Neuronal stem cell (in vitro differentiated cells): ENCODE results near the gene GTSE1.

Experiments
- DNase-seq: peaks from one replicate; pipeline ENCODE4 v3.0.0-alpha.2; 2013; ENCODE audit warnings: low spot score
- H2AFZ ChIP-seq: one replicate; pipeline ENCODE4 v1.6.1; 2013; ENCODE audit warnings: mild to moderate bottlenecking, low read length, inconsistent platforms
- H2AK5ac ChIP-seq: 2 replicates; pipeline ENCODE4 v1.6.1; 2013; ENCODE audit warnings: low read depth, mild to moderate bottlenecking, inconsistent platforms, low read length, moderate library complexity, mixed read lengths
- H2BK120ac ChIP-seq: 2 replicates; pipeline ENCODE4 v1.6.1; 2013; ENCODE audit warnings: low read depth, mild to moderate bottlenecking, inconsistent platforms, low read length, moderate library complexity, mixed read lengths
- H2BK12ac ChIP-seq: one replicate; pipeline ENCODE4 v1.6.1; 2013; ENCODE audit warnings: low read length, inconsistent platforms
- H2BK15ac ChIP-seq: 2 replicates; pipeline ENCODE4 v1.6.1; 2013; ENCODE audit warnings: mild to moderate bottlenecking, low read length, inconsistent platforms, mixed read lengths
- H2BK5ac ChIP-seq: one replicate; pipeline ENCODE4 v1.6.1; 2013; ENCODE audit warnings: inconsistent platforms, mild to moderate bottlenecking, low read length, moderate library complexity
- H3K14ac ChIP-seq: one replicate; pipeline ENCODE4 v1.6.1; 2013; ENCODE audit warnings: low read length, inconsistent platforms
- H3K18ac ChIP-seq: 2 replicates; pipeline ENCODE4 v1.6.1; 2013; ENCODE audit warnings: low read length, inconsistent platforms
- H3K23ac ChIP-seq: 2 replicates; pipeline ENCODE4 v1.6.1; 2013; ENCODE audit warnings: low read depth, mild to moderate bottlenecking, mixed read lengths, low read length, inconsistent platforms; ENCODE audit not compliant: poor library complexity
- H3K27ac ChIP-seq: replicated peaks from 3 replicates; pipeline ENCODE4 v1.5.1; 2013; ENCODE audit warnings: low read length, inconsistent platforms
- H3K27me3 ChIP-seq, 3 experiments: 2 replicates each; pipeline ENCODE4 v1.6.1; 2013; ENCODE audit warnings: low read length in 3 of 3, mild to moderate bottlenecking in 2 of 3, inconsistent platforms in 1 of 3, low read depth in 1 of 3, mixed read lengths in 1 of 3, moderate library complexity in 1 of 3; ENCODE audit not compliant: control insufficient read depth in 3 of 3, insufficient read depth in 3 of 3
- H3K36me3 ChIP-seq, 2 donors: replicated peaks in 1 of 2; 2 replicates each; pipeline ENCODE4 v1.6.1; 2013; ENCODE audit warnings: low read length in 2 of 2; ENCODE audit not compliant: control insufficient read depth in 2 of 2, insufficient read depth in 2 of 2
- H3K4ac ChIP-seq: 2 replicates; pipeline ENCODE4 v1.6.1; 2013; ENCODE audit warnings: inconsistent platforms, mild to moderate bottlenecking, low read length, moderate library complexity
- H3K4me1 ChIP-seq, 2 donors: 1 replicate in 1 of 2; 2 replicates in 1 of 2; pipeline ENCODE4 v1.6.1; 2013; ENCODE audit warnings: low read length in 2 of 2, low read depth in 1 of 2; ENCODE audit not compliant: control insufficient read depth in 2 of 2, insufficient read depth in 1 of 2
- H3K4me2 ChIP-seq: one replicate; pipeline ENCODE4 v1.6.1; 2013; ENCODE audit warnings: mild to moderate bottlenecking, low read length, inconsistent platforms; ENCODE audit not compliant: insufficient read depth, poor library complexity, severe bottlenecking
- H3K4me3 ChIP-seq, 2 donors: 2 replicates each; pipeline ENCODE4 v1.5.1; 2013; ENCODE audit warnings: low read length in 2 of 2, mild to moderate bottlenecking in 2 of 2, inconsistent platforms in 1 of 2, moderate library complexity in 1 of 2
- H3K79me1 ChIP-seq: one replicate; pipeline ENCODE4 v1.6.1; 2013; ENCODE audit warnings: low read depth, mild to moderate bottlenecking, inconsistent platforms, low read length, moderate library complexity
- H3K9ac ChIP-seq: one replicate; pipeline ENCODE4 v1.6.1; 2013; ENCODE audit warnings: mild to moderate bottlenecking, low read depth, low read length, inconsistent platforms; ENCODE audit not compliant: poor library complexity
- H3K9me3 ChIP-seq, 2 donors: replicated peaks in 1 of 2; 2 replicates each; pipeline versions ENCODE3 to v1.6.1; 2013; ENCODE audit warnings: low read length in 2 of 2, mild to moderate bottlenecking in 2 of 2, inconsistent platforms in 1 of 2, low read depth in 1 of 2, mixed read lengths in 1 of 2, moderate library complexity in 1 of 2; ENCODE audit not compliant: control insufficient read depth in 2 of 2, insufficient read depth in 1 of 2
- H4K8ac ChIP-seq: one replicate; pipeline ENCODE4 v1.6.1; 2013; ENCODE audit warnings: low read depth, mild to moderate bottlenecking, inconsistent platforms, low read length, moderate library complexity
- H4K91ac ChIP-seq: one replicate; pipeline ENCODE4 v1.6.1; 2013; ENCODE audit warnings: low read length, low read depth, mild to moderate bottlenecking, inconsistent platforms; ENCODE audit not compliant: poor library complexity
- WGBS, 2 donors: extraction: QIAGEN DNeasy Blood & Tissue Kit; methylation state at CpG; one replicate each; pipeline ENCODE4 v1.1.7; 2013; ENCODE audit warnings: missing lambda C conversion rate in 2 of 2, mixed read lengths in 1 of 2; ENCODE audit not compliant: insufficient read length in 2 of 2, insufficient replicate concordance in 1 of 2; ENCODE audit errors: extremely low coverage in 2 of 2; 5-methylcytosine and 5-hydroxymethylcytosine counted together

The GTSE1 gene

GRCh38 chr22:46374663-46375474 is 78.2 kb downstream of the GTSE1 start:
- WGBS, 2 donors, result no CpG with 5 or more reads among the region's 38 CpGs
- Histone ChIP-seq H4K8ac (no peak overlapping the region), H3K36me3 (peaks cover 0 to 31% of the 10 kb centered on the region in 2 donors)

GRCh38 chr22:46376111-46376510 is 79.4 kb downstream of the GTSE1 start:
- H3K9me3 ChIP-seq, result peaks cover 9 to 15% of the 10 kb centered on the region in 2 donors
- no peak overlapping the region for H3K18ac ChIP-seq
- H2AFZ ChIP-seq, result no peak overlapping the region
- peaks cover 0 to 43% of the 10 kb centered on the region in 2 donors for H3K36me3 ChIP-seq
- no peak overlapping the region for H2BK5ac ChIP-seq
- H2BK15ac ChIP-seq, result no peak overlapping the region
- WGBS, 2 donors, result no CpG with 5 or more reads among the region's 3 CpGs
- H3K27ac ChIP-seq, result no peak overlapping the region
- H4K91ac ChIP-seq, result no peak overlapping the region
- H4K8ac ChIP-seq, result no peak overlapping the region
- peaks cover 2% of the 10 kb centered on the region for H3K79me1 ChIP-seq
- DNase-seq, result no peak
- no peak overlapping the region for H3K9ac ChIP-seq
- no peak overlapping the region for H2BK120ac ChIP-seq
- no peak overlapping the region for H3K4ac ChIP-seq
- H3K23ac ChIP-seq, result no peak overlapping the region
- peaks cover 32 to 34% of the 10 kb centered on the region in 2 donors for H3K4me1 ChIP-seq
- H2AK5ac ChIP-seq, result no peak overlapping the region
- no peak overlapping the region for H3K4me3 ChIP-seq
- peaks cover 0 to 21% (median 0%) of the 10 kb centered on the region in 3 experiments for H3K27me3 ChIP-seq
- H2BK12ac ChIP-seq, result no peak overlapping the region
- no peak overlapping the region for H3K4me2 ChIP-seq
- H3K14ac ChIP-seq, result no peak overlapping the region

More at GRCh38 chr22:46374663-46375474, 78.2 kb downstream of the GTSE1 start:
- peak overlapping the region; percentile 40 for H3K14ac ChIP-seq
- H2AFZ ChIP-seq, result no peak overlapping the region
- H3K4me2 ChIP-seq, result no peak overlapping the region
- peaks cover 9 to 15% of the 10 kb centered on the region in 2 donors for H3K9me3 ChIP-seq
- peaks cover 0 to 16% (median 0%) of the 10 kb centered on the region in 3 experiments for H3K27me3 ChIP-seq
- H3K18ac ChIP-seq, result peak overlapping the region; percentile 78
- no peak overlapping the region for H3K23ac ChIP-seq
- no peak overlapping the region for H2BK5ac ChIP-seq
- H2BK15ac ChIP-seq, result no peak overlapping the region
- H3K4ac ChIP-seq, result no peak overlapping the region
- no peak overlapping the region for H2AK5ac ChIP-seq
- H3K9ac ChIP-seq, result no peak overlapping the region
- H2BK120ac ChIP-seq, result no peak overlapping the region
- H3K4me3 ChIP-seq, result no peak overlapping the region
- H2BK12ac ChIP-seq, result no peak overlapping the region
- DNase-seq, result no peak
- peaks cover 2% of the 10 kb centered on the region for H3K79me1 ChIP-seq
- no peak overlapping the region for H3K27ac ChIP-seq
- H4K91ac ChIP-seq, result no peak overlapping the region
- peaks cover 30 to 32% of the 10 kb centered on the region in 2 donors for H3K4me1 ChIP-seq

- no peak overlapping the region for H3K23ac ChIP-seq
- H3K36me3 ChIP-seq, result peaks cover 0 to 48% of the 10 kb centered on the region in 2 donors
- H3K9me3 ChIP-seq, result peaks cover 9 to 15% of the 10 kb centered on the region in 2 donors
- peak overlapping the region; percentile 20 for H2BK15ac ChIP-seq
- H3K4ac ChIP-seq, result no peak overlapping the region
- H2BK120ac ChIP-seq, result no peak overlapping the region
- no peak overlapping the region for H4K8ac ChIP-seq
- H2AK5ac ChIP-seq, result peak overlapping the region; percentile 48
- H3K4me2 ChIP-seq, result no peak overlapping the region
- no peak overlapping the region for H3K27ac ChIP-seq
- H2BK5ac ChIP-seq, result no peak overlapping the region
- H3K9ac ChIP-seq, result no peak overlapping the region
- peaks cover 2% of the 10 kb centered on the region for H3K79me1 ChIP-seq
- H3K4me3 ChIP-seq, result no peak overlapping the region
- no CpG with 5 or more reads among the region's 19 CpGs for WGBS, 2 donors
- H3K18ac ChIP-seq, result peak overlapping the region; percentile 82
- H3K4me1 ChIP-seq, result peaks cover 34 to 35% of the 10 kb centered on the region in 2 donors
- no peak overlapping the region for H2AFZ ChIP-seq
- no peak for DNase-seq
- H4K91ac ChIP-seq, result no peak overlapping the region
- H3K27me3 ChIP-seq, result peaks cover 0 to 21% (median 0%) of the 10 kb centered on the region in 3 experiments
- H3K14ac ChIP-seq, result no peak overlapping the region
- no peak overlapping the region for H2BK12ac ChIP-seq
These were observed 80.3 kb downstream of the GTSE1 start for GRCh38 chr22:46376908-46377524.
